ENCODE measurements around the gene TSPAN5. TPM values are rescaled to one million over a fixed set of nuclear protein-coding genes. Genes with fewer than 3 reads are reported as not detected.

The TSPAN5 gene
- total and polyA plus RNA-seq, 9 of the 15 experiments (the other 6 are each of a cell fraction or from before 2014, with no cell fraction given), result 0.58 to 6.6 (median 0.73) TPM

GRCh38 chr4:98470831-98471230 is 187.6 kb downstream of the TSPAN5 start (continued):
- TF ChIP-seq ATF3 (IDR thresholded peaks at IDR 0.05), result no peak
- TF ChIP-seq ATF3 (CRISPR knock-in tag; conservative IDR thresholded peaks at IDR 0.05), result no peak
- TF ChIP-seq TRIM24 (IDR thresholded peaks at IDR 0.05), result 0 out of 4 replicates have a peak, but pooled peaks of 1 of the 2 experiments have one; percentile 16
- peak; percentile 84 for TF ChIP-seq GABPA (tag; conservative IDR thresholded peaks at IDR 0.05; ENCODE audit: low read depth)
- peak; percentile 78 for TF ChIP-seq ETV1 (tag; conservative IDR thresholded peaks at IDR 0.05; ENCODE audit: low read depth)
- TF ChIP-seq VEZF1 (CRISPR knock-in tag; IDR thresholded peaks at IDR 0.05), result peak; percentile 68
- no peak for TF ChIP-seq FOS (IDR thresholded peaks at IDR 0.05; ENCODE audit: extremely low read depth, insufficient read length)
- TF ChIP-seq L3MBTL2 (IDR thresholded peaks at IDR 0.05), result no peak
- TF ChIP-seq TFAP4 (CRISPR knock-in tag; IDR thresholded peaks at IDR 0.05; ENCODE audit: borderline replicate concordance), result peak; percentile 27; the same call in 1 of the 2 replicates
- no peak for TF ChIP-seq RFX1 (IDR thresholded peaks at IDR 0.05)

Measured in K562 (cell line).